Measurements from ENCODE around the gene AKT3.

DNA sequence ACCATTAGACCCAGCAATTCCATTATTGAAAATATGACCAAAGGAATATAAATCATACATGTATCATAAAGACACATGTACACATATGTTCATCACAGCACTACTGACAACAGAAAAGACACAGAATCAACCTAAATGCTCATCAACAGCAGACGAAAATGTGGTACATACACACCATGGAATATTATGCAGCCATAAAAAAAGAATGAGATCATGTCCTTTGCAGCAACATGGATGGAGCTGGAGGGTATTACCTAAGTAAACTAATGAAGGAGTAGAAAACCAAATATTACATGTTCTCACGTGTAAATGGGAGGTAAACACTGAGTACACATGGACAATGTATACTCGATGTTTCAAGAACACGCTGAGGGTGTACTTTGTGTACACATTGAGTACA is 15.9 kb downstream of the AKT3 start:
- TF ChIP-seq POLR2AphosphoS5 (IDR thresholded peaks at IDR 0.05) (no peak), POLR2A (IDR thresholded peaks at IDR 0.05) (no peak), EP300 (IDR thresholded peaks at IDR 0.05) (no peak)
- TF ChIP-seq, protein P1, sequence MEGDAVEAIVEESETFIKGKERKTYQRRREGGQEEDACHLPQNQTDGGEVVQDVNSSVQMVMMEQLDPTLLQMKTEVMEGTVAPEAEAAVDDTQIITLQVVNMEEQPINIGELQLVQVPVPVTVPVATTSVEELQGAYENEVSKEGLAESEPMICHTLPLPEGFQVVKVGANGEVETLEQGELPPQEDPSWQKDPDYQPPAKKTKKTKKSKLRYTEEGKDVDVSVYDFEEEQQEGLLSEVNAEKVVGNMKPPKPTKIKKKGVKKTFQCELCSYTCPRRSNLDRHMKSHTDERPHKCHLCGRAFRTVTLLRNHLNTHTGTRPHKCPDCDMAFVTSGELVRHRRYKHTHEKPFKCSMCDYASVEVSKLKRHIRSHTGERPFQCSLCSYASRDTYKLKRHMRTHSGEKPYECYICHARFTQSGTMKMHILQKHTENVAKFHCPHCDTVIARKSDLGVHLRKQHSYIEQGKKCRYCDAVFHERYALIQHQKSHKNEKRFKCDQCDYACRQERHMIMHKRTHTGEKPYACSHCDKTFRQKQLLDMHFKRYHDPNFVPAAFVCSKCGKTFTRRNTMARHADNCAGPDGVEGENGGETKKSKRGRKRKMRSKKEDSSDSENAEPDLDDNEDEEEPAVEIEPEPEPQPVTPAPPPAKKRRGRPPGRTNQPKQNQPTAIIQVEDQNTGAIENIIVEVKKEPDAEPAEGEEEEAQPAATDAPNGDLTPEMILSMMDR (IDR thresholded peaks at IDR 0.05): no peak

Measured in sigmoid colon (tissue), 4 donors.